ENCODE results near the gene PPP2R3B.

- no peak for TF ChIP-seq CTCF (IDR thresholded peaks at IDR 0.05; ENCODE audit: low read depth, low read length)
- TF ChIP-seq EZH2phosphoT487 (IDR thresholded peaks at IDR 0.05; ENCODE audit: low read depth) = no peak
Observed at GRCh38 chrX:362351-362750, 24.4 kb downstream of the PPP2R3B start.
